Activated B cell treated with CpG ODN at 0.5 μM for 24 hours (primary cell): ENCODE measurements around the gene IL31RA. TPM values are rescaled to one million over a fixed set of nuclear protein-coding genes. Genes with fewer than 3 reads are reported as not detected.

ENCODE experiments used
- ATAC-seq: fragments of 200-7000 bp; cut with Tn5 transposase; one replicate; pipeline ENCODE4 v1.10.0; 2021; ENCODE audit warnings: low read depth, mild to moderate bottlenecking, moderate library complexity
- CTCF ChIA-PET: fragments of 350-600 bp; sonication (Branson Sonifier 250); formaldehyde crosslinking; loops from one replicate; lab custom pipeline; 2021; ENCODE audit warnings: antibody characterized with exemption; lab: Charles Lee
- POLR2A ChIA-PET: fragments of 350-600 bp; sonication (Branson Sonifier 250); formaldehyde crosslinking; loops from one replicate; lab custom pipeline; 2021; ENCODE audit warnings: antibody characterized with exemption; lab: Charles Lee
- DNase-seq: peaks from one replicate; pipeline ENCODE4 v3.0.0; 2022
- H3K27ac Mint-ChIP-seq: one replicate; pipeline ENCODE4 v1.8.0; 2020; ENCODE audit warnings: mixed read lengths
- H3K27me3 Mint-ChIP-seq: one replicate; pipeline ENCODE4 v1.8.0; 2021; ENCODE audit warnings: mixed read lengths
- H3K36me3 Mint-ChIP-seq: one replicate; pipeline ENCODE4 v1.8.0; 2021; ENCODE audit warnings: low read depth, mixed read lengths
- H3K4me1 Mint-ChIP-seq: one replicate; pipeline ENCODE4 v1.8.0; 2021; ENCODE audit warnings: mixed read lengths
- H3K4me3 Mint-ChIP-seq: one replicate; pipeline ENCODE4 v1.8.0; 2020; ENCODE audit warnings: mild to moderate bottlenecking, mixed read lengths
- H3K9me3 Mint-ChIP-seq: one replicate; pipeline ENCODE4 v1.8.0; 2020; ENCODE audit warnings: mixed read lengths
- intact Hi-C: fragments of 100-400 bp; cut with micrococcal nuclease; formaldehyde crosslinking; loops from one replicate; pipeline ENCODE4 v1.15.1; 2024
- total RNA-seq: library from RNA; stranded (reverse); gene quantifications from 2 replicates; pipeline ENCODE4 v1.2.3, GENCODE V29; 2022
- TF ChIP-seq, protein P1 (sequence below): fragments of 200-600 bp; IDR thresholded peaks from one replicate; pipeline ENCODE4 v1.8.0; 2022; ENCODE audit warnings: antibody characterized with exemption, mild to moderate bottlenecking

Gene IL31RA
- total RNA-seq, 1 donor from 2014 or later, result not detected

- ChIA-PET CTCF (no interaction called here), POLR2A (no interaction called here)
- intact Hi-C loops, result no loop called here
- no peak overlapping the region for H3K4me3 Mint-ChIP-seq
- H3K27ac Mint-ChIP-seq, result no peak overlapping the region
- DNase-seq (no peak), ATAC-seq (no peak)
- H3K27me3 Mint-ChIP-seq, result peaks cover 60% of the 10 kb centered on the region
- no peaks in the 10 kb centered on the region for H3K9me3 Mint-ChIP-seq
- TF ChIP-seq, protein P1, sequence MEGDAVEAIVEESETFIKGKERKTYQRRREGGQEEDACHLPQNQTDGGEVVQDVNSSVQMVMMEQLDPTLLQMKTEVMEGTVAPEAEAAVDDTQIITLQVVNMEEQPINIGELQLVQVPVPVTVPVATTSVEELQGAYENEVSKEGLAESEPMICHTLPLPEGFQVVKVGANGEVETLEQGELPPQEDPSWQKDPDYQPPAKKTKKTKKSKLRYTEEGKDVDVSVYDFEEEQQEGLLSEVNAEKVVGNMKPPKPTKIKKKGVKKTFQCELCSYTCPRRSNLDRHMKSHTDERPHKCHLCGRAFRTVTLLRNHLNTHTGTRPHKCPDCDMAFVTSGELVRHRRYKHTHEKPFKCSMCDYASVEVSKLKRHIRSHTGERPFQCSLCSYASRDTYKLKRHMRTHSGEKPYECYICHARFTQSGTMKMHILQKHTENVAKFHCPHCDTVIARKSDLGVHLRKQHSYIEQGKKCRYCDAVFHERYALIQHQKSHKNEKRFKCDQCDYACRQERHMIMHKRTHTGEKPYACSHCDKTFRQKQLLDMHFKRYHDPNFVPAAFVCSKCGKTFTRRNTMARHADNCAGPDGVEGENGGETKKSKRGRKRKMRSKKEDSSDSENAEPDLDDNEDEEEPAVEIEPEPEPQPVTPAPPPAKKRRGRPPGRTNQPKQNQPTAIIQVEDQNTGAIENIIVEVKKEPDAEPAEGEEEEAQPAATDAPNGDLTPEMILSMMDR, result no peak
- no peaks in the 10 kb centered on the region for H3K4me1 Mint-ChIP-seq
- H3K36me3 Mint-ChIP-seq, result no peaks in the 10 kb centered on the region
Measured at GRCh38 chr5:55821731-55822512, 29.2 kb upstream of the IL31RA start.

GRCh38 chr5:55823151-55823796 lies 27.9 kb upstream of the IL31RA start:
- DNase-seq (no peak), ATAC-seq (no peak)
- intact Hi-C loops, result no loop called here
- ChIA-PET CTCF (no interaction called here), POLR2A (no interaction called here)
- no peak overlapping the region for H3K4me3 Mint-ChIP-seq
- peaks cover 60% of the 10 kb centered on the region for H3K27me3 Mint-ChIP-seq
- H3K4me1 Mint-ChIP-seq, result no peaks in the 10 kb centered on the region
- no peaks in the 10 kb centered on the region for H3K36me3 Mint-ChIP-seq
- TF ChIP-seq, protein P1, result no peak
- no peak overlapping the region for H3K27ac Mint-ChIP-seq
- no peaks in the 10 kb centered on the region for H3K9me3 Mint-ChIP-seq

- no peak overlapping the region for H3K27ac Mint-ChIP-seq
- no peak for DNase-seq
- H3K4me1 Mint-ChIP-seq, result no peaks in the 10 kb centered on the region
- no peaks in the 10 kb centered on the region for H3K36me3 Mint-ChIP-seq
- no peak overlapping the region for H3K4me3 Mint-ChIP-seq
- TF ChIP-seq, protein P1, result no peak
- CTCF ChIA-PET, result no interaction called here
- no peaks in the 10 kb centered on the region for H3K9me3 Mint-ChIP-seq
- POLR2A ChIA-PET, result no interaction called here
- intact Hi-C loops, result no loop called here
- peaks cover 14% of the 10 kb centered on the region for H3K27me3 Mint-ChIP-seq
- no peak for ATAC-seq
Measured at GRCh38 chr5:55829956-55830355, 21.2 kb upstream of the IL31RA start.

- intact Hi-C loops, result no loop called here
- ATAC-seq, result no peak
- Mint-ChIP-seq H3K36me3 (no peaks in the 10 kb centered on the region), H3K4me1 (no peaks in the 10 kb centered on the region), H3K4me3 (no peak overlapping the region), H3K27ac (no peak overlapping the region), H3K9me3 (no peaks in the 10 kb centered on the region), H3K27me3 (peaks cover 5% of the 10 kb centered on the region)
- TF ChIP-seq, protein P1, result no peak
- ChIA-PET CTCF (no interaction called here), POLR2A (no interaction called here)
- DNase-seq, result no peak
Measured at GRCh38 chr5:55832446-55832845, 18.7 kb upstream of the IL31RA start.

DNA sequence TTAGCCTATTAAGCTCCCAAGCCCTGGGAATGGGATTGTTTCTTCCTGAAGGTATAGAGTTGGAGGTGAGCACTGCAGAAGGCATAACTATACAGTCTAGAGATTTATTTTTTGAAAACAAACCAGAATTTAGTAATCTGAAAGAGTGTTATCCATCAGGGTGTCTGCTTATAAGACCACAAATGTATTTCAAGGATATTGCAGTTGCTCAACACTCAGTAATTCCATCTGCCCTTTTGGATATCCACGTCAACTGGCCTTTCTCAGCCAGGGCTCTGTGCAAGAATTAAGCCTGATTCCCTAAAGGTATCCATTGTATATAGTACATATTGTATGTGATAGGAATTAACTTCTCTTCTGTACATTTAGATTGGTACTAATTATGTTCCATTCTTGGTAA lies 15.0 kb upstream of the IL31RA start:
- POLR2A ChIA-PET, result no interaction called here
- H3K36me3 Mint-ChIP-seq, result no peaks in the 10 kb centered on the region
- CTCF ChIA-PET, result no interaction called here
- DNase-seq (no peak), ATAC-seq (no peak)
- TF ChIP-seq, protein P1, result no peak
- H3K9me3 Mint-ChIP-seq, result no peaks in the 10 kb centered on the region
- intact Hi-C loops, result no loop called here
- H3K27ac Mint-ChIP-seq, result no peak overlapping the region
- H3K27me3 Mint-ChIP-seq, result no peaks in the 10 kb centered on the region
- H3K4me1 Mint-ChIP-seq, result no peaks in the 10 kb centered on the region
- no peak overlapping the region for H3K4me3 Mint-ChIP-seq
